ENCODE results near the gene DHX32. TPM values are rescaled to one million over a fixed set of nuclear protein-coding genes. Genes with fewer than 3 reads are reported as not detected.

Gene DHX32
- total and polyA plus RNA-seq, 2 experiments from 2014 or later: 40.6 to 50.8 TPM

DNA sequence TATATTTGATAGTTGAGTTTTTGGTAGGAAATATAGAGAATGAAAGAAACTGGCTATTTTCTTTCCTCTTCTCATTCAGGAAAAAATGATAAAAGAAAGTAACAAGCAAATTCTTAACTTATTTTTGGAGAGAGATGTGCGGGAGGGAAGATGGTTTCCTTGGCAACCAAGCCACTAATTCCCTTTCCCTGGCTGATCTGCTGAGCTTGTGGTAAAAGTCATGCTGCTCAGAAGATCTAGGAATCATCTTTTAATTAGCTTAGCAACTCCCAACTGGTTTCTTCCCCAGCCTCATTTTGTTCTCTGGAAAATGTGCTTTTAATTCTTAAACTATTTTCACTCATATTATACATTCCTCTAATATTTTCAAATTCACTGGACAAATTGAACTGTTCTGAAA lies 69.8 kb downstream of the DHX32 start:
- H3K9me2 ChIP-seq (replicated peaks; ENCODE audit: insufficient read depth): no peaks in the 10 kb centered on the region
- no peak overlapping the region for H2AFZ ChIP-seq
- H3K9me3 ChIP-seq (ENCODE audit: low read depth): no peaks in the 10 kb centered on the region
- H3K36me3 ChIP-seq (replicated peaks; ENCODE audit: insufficient read depth, low read depth): no peaks in the 10 kb centered on the region
- WGBS (ENCODE audit: low lambda C conversion rate, missing lambda C conversion rate): 83% methylated on average over 1 of the region's 1 CpG
- H3K27ac ChIP-seq: no peak overlapping the region
- H4K20me1 ChIP-seq (ENCODE audit: insufficient read depth, poor library complexity, severe bottlenecking): no peaks in the 10 kb centered on the region
- H3K27me3 ChIP-seq: no peaks in the 10 kb centered on the region
- DNase-seq (ENCODE audit: low spot score): no peak
- TF ChIP-seq, protein P1, sequence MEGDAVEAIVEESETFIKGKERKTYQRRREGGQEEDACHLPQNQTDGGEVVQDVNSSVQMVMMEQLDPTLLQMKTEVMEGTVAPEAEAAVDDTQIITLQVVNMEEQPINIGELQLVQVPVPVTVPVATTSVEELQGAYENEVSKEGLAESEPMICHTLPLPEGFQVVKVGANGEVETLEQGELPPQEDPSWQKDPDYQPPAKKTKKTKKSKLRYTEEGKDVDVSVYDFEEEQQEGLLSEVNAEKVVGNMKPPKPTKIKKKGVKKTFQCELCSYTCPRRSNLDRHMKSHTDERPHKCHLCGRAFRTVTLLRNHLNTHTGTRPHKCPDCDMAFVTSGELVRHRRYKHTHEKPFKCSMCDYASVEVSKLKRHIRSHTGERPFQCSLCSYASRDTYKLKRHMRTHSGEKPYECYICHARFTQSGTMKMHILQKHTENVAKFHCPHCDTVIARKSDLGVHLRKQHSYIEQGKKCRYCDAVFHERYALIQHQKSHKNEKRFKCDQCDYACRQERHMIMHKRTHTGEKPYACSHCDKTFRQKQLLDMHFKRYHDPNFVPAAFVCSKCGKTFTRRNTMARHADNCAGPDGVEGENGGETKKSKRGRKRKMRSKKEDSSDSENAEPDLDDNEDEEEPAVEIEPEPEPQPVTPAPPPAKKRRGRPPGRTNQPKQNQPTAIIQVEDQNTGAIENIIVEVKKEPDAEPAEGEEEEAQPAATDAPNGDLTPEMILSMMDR (IDR thresholded peaks at IDR 0.05; ENCODE audit: poor library complexity): no peak
- TF ChIP-seq EZH2phosphoT487 (IDR thresholded peaks at IDR 0.05; ENCODE audit: low read depth, severe bottlenecking, unreplicated experiment): no peak
- TF ChIP-seq EZH2 (IDR thresholded peaks at IDR 0.05; ENCODE audit: borderline replicate concordance): no peak
- H3K4me1 ChIP-seq (ENCODE audit: insufficient read depth): no peaks in the 10 kb centered on the region
- H3K79me2 ChIP-seq: no peaks in the 10 kb centered on the region
- no peak overlapping the region for H3K4me3 ChIP-seq
- no peak overlapping the region for H3K4me2 ChIP-seq

DNA sequence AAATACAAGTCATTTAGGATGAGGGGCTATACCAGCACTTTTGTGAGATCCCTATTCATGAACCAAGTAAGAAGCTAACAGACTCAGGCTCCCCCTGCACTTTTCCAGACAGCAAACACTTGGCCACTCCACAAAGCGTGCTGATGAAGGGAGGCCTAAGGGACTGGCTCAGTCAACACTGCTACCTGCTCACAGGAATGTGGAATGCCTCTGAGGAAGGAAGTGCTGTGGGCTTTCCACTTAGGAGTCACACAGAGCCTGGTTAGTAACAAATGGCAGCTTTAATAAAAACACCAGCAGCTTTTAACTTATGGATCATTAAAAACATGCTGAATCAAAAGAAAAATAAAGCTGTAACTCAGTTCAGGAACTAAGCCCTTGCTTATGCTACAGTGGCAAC lies 73.0 kb downstream of the DHX32 start:
- no peak for TF ChIP-seq EZH2 (IDR thresholded peaks at IDR 0.05; ENCODE audit: borderline replicate concordance)
- TF ChIP-seq EZH2phosphoT487 (IDR thresholded peaks at IDR 0.05; ENCODE audit: low read depth, severe bottlenecking, unreplicated experiment): no peak
- TF ChIP-seq, protein P1 (IDR thresholded peaks at IDR 0.05; ENCODE audit: poor library complexity): no peak
- H3K27ac ChIP-seq: no peak overlapping the region
- H3K27me3 ChIP-seq: no peaks in the 10 kb centered on the region
- no peaks in the 10 kb centered on the region for H4K20me1 ChIP-seq (ENCODE audit: insufficient read depth, poor library complexity, severe bottlenecking)
- DNase-seq (ENCODE audit: low spot score): no peak
- no peaks in the 10 kb centered on the region for H3K9me3 ChIP-seq (ENCODE audit: low read depth)
- H3K4me3 ChIP-seq: no peak overlapping the region
- 94% methylated on average over 1 of the region's 1 CpG for WGBS (ENCODE audit: low lambda C conversion rate, missing lambda C conversion rate)
- H3K4me1 ChIP-seq (ENCODE audit: insufficient read depth): no peaks in the 10 kb centered on the region
- H3K4me2 ChIP-seq: no peak overlapping the region
- H3K79me2 ChIP-seq: no peaks in the 10 kb centered on the region
- no peak overlapping the region for H2AFZ ChIP-seq
- H3K36me3 ChIP-seq (replicated peaks; ENCODE audit: insufficient read depth, low read depth): no peaks in the 10 kb centered on the region
- H3K9me2 ChIP-seq (replicated peaks; ENCODE audit: insufficient read depth): no peaks in the 10 kb centered on the region

DNA sequence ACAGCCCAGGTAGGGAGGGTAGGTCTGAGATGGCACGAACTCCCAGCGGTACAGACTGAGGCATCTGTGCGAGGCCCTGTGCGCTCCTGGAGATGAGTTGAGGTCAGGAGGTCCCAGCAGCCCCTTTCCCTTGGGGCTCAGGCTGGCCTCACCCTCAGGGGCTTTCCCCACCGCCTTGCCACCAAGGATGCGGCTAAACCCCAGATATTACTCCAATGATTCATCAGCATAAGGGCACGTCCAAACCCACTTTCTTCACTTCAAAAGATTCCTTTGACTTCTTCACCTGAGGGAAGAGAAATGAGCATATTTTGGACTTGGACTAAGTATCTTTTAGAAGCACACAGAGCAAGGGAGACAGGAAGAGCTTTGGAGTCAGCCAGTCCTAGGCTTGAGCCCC lies 78.4 kb downstream of the DHX32 start:
- no peaks in the 10 kb centered on the region for H4K20me1 ChIP-seq (ENCODE audit: insufficient read depth, poor library complexity, severe bottlenecking)
- WGBS (ENCODE audit: low lambda C conversion rate, missing lambda C conversion rate): 93% methylated on average over 7 of the region's 7 CpGs
- no peak overlapping the region for H3K4me3 ChIP-seq
- H3K27ac ChIP-seq: no peak overlapping the region
- no peak overlapping the region for H3K4me2 ChIP-seq
- DNase-seq (ENCODE audit: low spot score): no peak
- H3K79me2 ChIP-seq: no peaks in the 10 kb centered on the region
- no peaks in the 10 kb centered on the region for H3K9me2 ChIP-seq (replicated peaks; ENCODE audit: insufficient read depth)
- no peaks in the 10 kb centered on the region for H3K36me3 ChIP-seq (replicated peaks; ENCODE audit: insufficient read depth, low read depth)
- peaks cover 4% of the 10 kb centered on the region for H3K4me1 ChIP-seq (ENCODE audit: insufficient read depth)
- H3K9me3 ChIP-seq (ENCODE audit: low read depth): no peaks in the 10 kb centered on the region
- no peak for TF ChIP-seq EZH2 (IDR thresholded peaks at IDR 0.05; ENCODE audit: borderline replicate concordance)
- TF ChIP-seq EZH2phosphoT487 (IDR thresholded peaks at IDR 0.05; ENCODE audit: low read depth, severe bottlenecking, unreplicated experiment): no peak
- TF ChIP-seq, protein P1 (IDR thresholded peaks at IDR 0.05; ENCODE audit: poor library complexity): no peak
- H2AFZ ChIP-seq: no peak overlapping the region
- no peaks in the 10 kb centered on the region for H3K27me3 ChIP-seq

DNA sequence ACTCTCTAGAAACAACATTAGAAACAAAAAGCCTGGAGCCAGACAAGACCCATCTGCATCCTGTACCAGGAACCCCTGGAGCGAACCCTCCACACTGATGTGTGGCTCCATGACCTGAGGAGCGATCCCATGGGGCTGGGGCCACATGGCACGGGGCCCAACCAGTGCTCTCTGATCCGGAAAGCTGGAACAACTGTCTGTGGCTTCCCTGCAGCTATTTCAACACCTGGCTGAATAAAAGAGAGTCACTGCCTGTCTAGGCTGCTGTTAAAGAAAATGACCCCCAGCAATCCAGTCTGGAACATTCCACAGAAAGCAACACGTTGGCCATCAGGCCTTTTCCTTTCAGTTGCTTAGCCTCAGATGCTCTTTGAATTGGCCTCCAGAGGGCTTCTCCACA lies 79.0 kb downstream of the DHX32 start:
- no peak for DNase-seq (ENCODE audit: low spot score)
- Histone ChIP-seq H3K27ac (no peak overlapping the region), H3K27me3 (no peaks in the 10 kb centered on the region), H3K4me1 (ENCODE audit: insufficient read depth) (peaks cover 4% of the 10 kb centered on the region), H4K20me1 (ENCODE audit: insufficient read depth, poor library complexity, severe bottlenecking) (no peaks in the 10 kb centered on the region), H3K79me2 (no peaks in the 10 kb centered on the region), H2AFZ (no peak overlapping the region), H3K4me2 (no peak overlapping the region), H3K36me3 (replicated peaks; ENCODE audit: insufficient read depth, low read depth) (no peaks in the 10 kb centered on the region), H3K4me3 (no peak overlapping the region), H3K9me2 (replicated peaks; ENCODE audit: insufficient read depth) (no peaks in the 10 kb centered on the region), H3K9me3 (ENCODE audit: low read depth) (no peaks in the 10 kb centered on the region)
- TF ChIP-seq, protein P1 (IDR thresholded peaks at IDR 0.05; ENCODE audit: poor library complexity): no peak
- TF ChIP-seq EZH2phosphoT487 (IDR thresholded peaks at IDR 0.05; ENCODE audit: low read depth, severe bottlenecking, unreplicated experiment) (no peak), EZH2 (IDR thresholded peaks at IDR 0.05; ENCODE audit: borderline replicate concordance) (no peak)
- 90% methylated on average over 5 of the region's 5 CpGs for WGBS (ENCODE audit: low lambda C conversion rate, missing lambda C conversion rate)

All from hepatocyte (in vitro differentiated cells).